ENCODE measurements around the gene DCAF8L1. TPM values are rescaled to one million over a fixed set of nuclear protein-coding genes. Genes with fewer than 3 reads are reported as not detected.

DCAF8L1 gene
- not detected in 2 replicates for total RNA-seq
- not detected in 2 replicates for polyA plus RNA-seq
- not detected in 2 replicates for polyA plus RNA-seq (2012)
- not detected in 2 replicates for polyA minus RNA-seq (ENCODE audit: low replicate concordance)

GRCh38 chrX:27981349-27981748, at the start of gene DCAF8L1:
Gene DCAF8L1, minus strand, starts transcription at chrX:27981449. Its CDS starts 115 bp downstream, at chrX:27981334.
- DNase-seq (ENCODE audit: low read depth in 2 of 2): no peak
- no peaks in the 10 kb centered on the region for H3K79me2 ChIP-seq (ENCODE audit: control insufficient read depth, insufficient read depth, low read length)
- H3K4me3 ChIP-seq (replicated peaks in 1 of 4; ENCODE audit: control extremely low read depth in 1 of 4, insufficient read depth in 1 of 4, low read depth in 3 of 4, low read length in 4 of 4): no peak within 1 kb of the TSS
- no peaks in the 10 kb centered on the region for H4K20me1 ChIP-seq (ENCODE audit: control insufficient read depth, extremely low read depth, insufficient read depth, low read length)
- H3K4me2 ChIP-seq (ENCODE audit: extremely low read depth, insufficient read depth, low read length): no peak within 1 kb of the TSS
- no peaks in the 10 kb centered on the region for H3K9me3 ChIP-seq (ENCODE audit: control insufficient read depth, insufficient read depth, low read depth, low read length)
- H3K27me3 ChIP-seq (ENCODE audit: control insufficient read depth, insufficient read depth, low read length): no peaks in the 10 kb centered on the region
- no peak within 1 kb of the TSS for H3K9ac ChIP-seq (ENCODE audit: insufficient read depth, low read length)
- H3K27ac ChIP-seq (ENCODE audit: insufficient read depth, low read length): no peak within 1 kb of the TSS
- no peaks in the 10 kb centered on the region for H3K4me1 ChIP-seq (ENCODE audit: control insufficient read depth, extremely low read depth, insufficient read depth, low read length)
- TF ChIP-seq, protein P1, sequence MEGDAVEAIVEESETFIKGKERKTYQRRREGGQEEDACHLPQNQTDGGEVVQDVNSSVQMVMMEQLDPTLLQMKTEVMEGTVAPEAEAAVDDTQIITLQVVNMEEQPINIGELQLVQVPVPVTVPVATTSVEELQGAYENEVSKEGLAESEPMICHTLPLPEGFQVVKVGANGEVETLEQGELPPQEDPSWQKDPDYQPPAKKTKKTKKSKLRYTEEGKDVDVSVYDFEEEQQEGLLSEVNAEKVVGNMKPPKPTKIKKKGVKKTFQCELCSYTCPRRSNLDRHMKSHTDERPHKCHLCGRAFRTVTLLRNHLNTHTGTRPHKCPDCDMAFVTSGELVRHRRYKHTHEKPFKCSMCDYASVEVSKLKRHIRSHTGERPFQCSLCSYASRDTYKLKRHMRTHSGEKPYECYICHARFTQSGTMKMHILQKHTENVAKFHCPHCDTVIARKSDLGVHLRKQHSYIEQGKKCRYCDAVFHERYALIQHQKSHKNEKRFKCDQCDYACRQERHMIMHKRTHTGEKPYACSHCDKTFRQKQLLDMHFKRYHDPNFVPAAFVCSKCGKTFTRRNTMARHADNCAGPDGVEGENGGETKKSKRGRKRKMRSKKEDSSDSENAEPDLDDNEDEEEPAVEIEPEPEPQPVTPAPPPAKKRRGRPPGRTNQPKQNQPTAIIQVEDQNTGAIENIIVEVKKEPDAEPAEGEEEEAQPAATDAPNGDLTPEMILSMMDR (conservative IDR thresholded peaks at IDR 0.05 in 1 of 2, IDR thresholded peaks at IDR 0.05 in 1 of 2; ENCODE audit: low read depth in 1 of 2, low read length in 2 of 2): no peak
- no peak for TF ChIP-seq EZH2 (IDR thresholded peaks at IDR 0.05; ENCODE audit: low read length, missing control alignments)
- no peak within 1 kb of the TSS for H2AFZ ChIP-seq (ENCODE audit: low read length)
- H3K36me3 ChIP-seq (ENCODE audit: control insufficient read depth, insufficient read depth, low read length): no peaks in the 10 kb centered on the region

DNA sequence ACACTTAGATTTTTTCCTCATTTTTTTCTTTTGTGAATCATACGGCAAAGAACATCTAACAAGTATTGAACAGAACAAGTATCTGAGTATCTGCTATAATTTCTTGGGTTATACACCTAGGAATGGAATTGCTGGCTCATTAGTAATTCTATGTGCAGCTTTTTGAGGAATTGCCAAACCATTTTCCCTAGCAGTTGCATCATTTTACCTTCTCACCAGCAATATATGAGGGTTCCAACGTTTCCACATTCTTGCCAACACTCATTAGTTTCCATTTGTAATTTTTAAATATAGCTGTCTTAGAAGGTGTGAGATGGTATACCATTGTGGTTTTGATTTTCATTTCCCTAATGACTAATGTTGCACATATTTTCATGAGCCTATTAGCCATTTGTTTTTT, 41.1 kb upstream of the DCAF8L1 start:
- no peak overlapping the region for H2AFZ ChIP-seq (ENCODE audit: low read length)
- no peak overlapping the region for H3K4me3 ChIP-seq (replicated peaks in 1 of 4; ENCODE audit: control extremely low read depth in 1 of 4, insufficient read depth in 1 of 4, low read depth in 3 of 4, low read length in 4 of 4)
- TF ChIP-seq EZH2 (IDR thresholded peaks at IDR 0.05; ENCODE audit: low read length, missing control alignments): no peak
- TF ChIP-seq, protein P1 (conservative IDR thresholded peaks at IDR 0.05 in 1 of 2, IDR thresholded peaks at IDR 0.05 in 1 of 2; ENCODE audit: low read depth in 1 of 2, low read length in 2 of 2): no peak
- no peaks in the 10 kb centered on the region for H3K4me1 ChIP-seq (ENCODE audit: control insufficient read depth, extremely low read depth, insufficient read depth, low read length)
- H3K27ac ChIP-seq (ENCODE audit: insufficient read depth, low read length): no peak overlapping the region
- no peaks in the 10 kb centered on the region for H3K36me3 ChIP-seq (ENCODE audit: control insufficient read depth, insufficient read depth, low read length)
- DNase-seq (ENCODE audit: low read depth in 2 of 2): no peak
- H3K27me3 ChIP-seq (ENCODE audit: control insufficient read depth, insufficient read depth, low read length): no peaks in the 10 kb centered on the region
- no peak overlapping the region for H3K4me2 ChIP-seq (ENCODE audit: extremely low read depth, insufficient read depth, low read length)
- no peak overlapping the region for H3K9ac ChIP-seq (ENCODE audit: insufficient read depth, low read length)
- H4K20me1 ChIP-seq (ENCODE audit: control insufficient read depth, extremely low read depth, insufficient read depth, low read length): no peaks in the 10 kb centered on the region
- no peaks in the 10 kb centered on the region for H3K9me3 ChIP-seq (ENCODE audit: control insufficient read depth, insufficient read depth, low read depth, low read length)
- no peaks in the 10 kb centered on the region for H3K79me2 ChIP-seq (ENCODE audit: control insufficient read depth, insufficient read depth, low read length)

- Histone ChIP-seq H4K20me1 (ENCODE audit: control insufficient read depth, extremely low read depth, insufficient read depth, low read length) (no peaks in the 10 kb centered on the region), H3K9me3 (ENCODE audit: control insufficient read depth, insufficient read depth, low read depth, low read length) (no peaks in the 10 kb centered on the region), H3K9ac (ENCODE audit: insufficient read depth, low read length) (no peak overlapping the region), H3K79me2 (ENCODE audit: control insufficient read depth, insufficient read depth, low read length) (no peaks in the 10 kb centered on the region), H3K4me1 (ENCODE audit: control insufficient read depth, extremely low read depth, insufficient read depth, low read length) (no peaks in the 10 kb centered on the region), H3K27me3 (ENCODE audit: control insufficient read depth, insufficient read depth, low read length) (no peaks in the 10 kb centered on the region), H3K36me3 (ENCODE audit: control insufficient read depth, insufficient read depth, low read length) (no peaks in the 10 kb centered on the region), H2AFZ (ENCODE audit: low read length) (no peak overlapping the region), H3K4me3 (replicated peaks in 1 of 4; ENCODE audit: control extremely low read depth in 1 of 4, insufficient read depth in 1 of 4, low read depth in 3 of 4, low read length in 4 of 4) (no peak overlapping the region), H3K4me2 (ENCODE audit: extremely low read depth, insufficient read depth, low read length) (no peak overlapping the region), H3K27ac (ENCODE audit: insufficient read depth, low read length) (no peak overlapping the region)
- TF ChIP-seq, protein P1 (conservative IDR thresholded peaks at IDR 0.05 in 1 of 2, IDR thresholded peaks at IDR 0.05 in 1 of 2; ENCODE audit: low read depth in 1 of 2, low read length in 2 of 2): no peak
- no peak for TF ChIP-seq EZH2 (IDR thresholded peaks at IDR 0.05; ENCODE audit: low read length, missing control alignments)
- no peak for DNase-seq (ENCODE audit: low read depth in 2 of 2)
Measured at GRCh38 chrX:28016823-28017222, 35.6 kb upstream of the DCAF8L1 start.

Measured in fibroblast of lung (primary cell).